Activated naive CD4-positive, alpha-beta T cell treated with anti-CD3 and anti-CD28 coated beads, Interleukin-2, amount 50 U/mL, for 72 hours (primary cell): ENCODE results near the gene PYGB. TPM values are rescaled to one million over a fixed set of nuclear protein-coding genes. Genes with fewer than 3 reads are reported as not detected.
"Not testable (repeated sequence)": the region's sequence is repeated elsewhere in the genome, so short reads cannot be mapped to it uniquely, and the experiment has no call there.

ENCODE experiments used
- ATAC-seq, 2 donors: fragments of 150-1000 bp; cut with Tn5 transposase; 2 replicates each; pipeline ENCODE4 v1.10.0; 2021; ENCODE audit warnings: mild to moderate bottlenecking in 2 of 2, moderate library complexity in 2 of 2
- DNase-seq, 2 donors: peaks; one replicate each; pipeline ENCODE4 v3.0.0; 2021 to 2022; ENCODE audit warnings: low spot score in 2 of 2
- H3K27ac Mint-ChIP-seq, 2 donors: one replicate each; pipeline ENCODE4 v1.8.0; 2022; ENCODE audit warnings: mild to moderate bottlenecking in 2 of 2, mixed read lengths in 2 of 2
- H3K36me3 Mint-ChIP-seq, 2 donors: one replicate each; pipeline ENCODE4 v1.8.0; 2022; ENCODE audit warnings: mixed read lengths in 2 of 2
- H3K9me3 Mint-ChIP-seq, 2 donors: one replicate each; pipeline ENCODE4 v1.8.0; 2022; ENCODE audit warnings: mixed read lengths in 2 of 2
- total RNA-seq, 2 donors: library from RNA; stranded (reverse); gene quantifications; one replicate each; pipeline ENCODE4 v1.2.3, GENCODE V29; 2022

PYGB gene
- total RNA-seq, 2 donors from 2014 or later, result 19.1 to 30.8 TPM

GRCh38 chr20:25303292-25304024 lies 55.6 kb downstream of the PYGB start:
- Mint-ChIP-seq H3K36me3 (no peaks in the 10 kb centered on the region), H3K9me3 (no peaks in the 10 kb centered on the region), H3K27ac (peak overlapping the region; percentile 71 to 72)
- DNase-seq (no peak), ATAC-seq (no peak)

GRCh38 chr20:25304025-25304549 lies 56.2 kb downstream of the PYGB start:
- ATAC-seq (no peak), DNase-seq (no peak)
- H3K27ac Mint-ChIP-seq, result peak overlapping the region; percentile 61 to 72
- no peaks in the 10 kb centered on the region for H3K36me3 Mint-ChIP-seq
- H3K9me3 Mint-ChIP-seq, result no peaks in the 10 kb centered on the region

DNA sequence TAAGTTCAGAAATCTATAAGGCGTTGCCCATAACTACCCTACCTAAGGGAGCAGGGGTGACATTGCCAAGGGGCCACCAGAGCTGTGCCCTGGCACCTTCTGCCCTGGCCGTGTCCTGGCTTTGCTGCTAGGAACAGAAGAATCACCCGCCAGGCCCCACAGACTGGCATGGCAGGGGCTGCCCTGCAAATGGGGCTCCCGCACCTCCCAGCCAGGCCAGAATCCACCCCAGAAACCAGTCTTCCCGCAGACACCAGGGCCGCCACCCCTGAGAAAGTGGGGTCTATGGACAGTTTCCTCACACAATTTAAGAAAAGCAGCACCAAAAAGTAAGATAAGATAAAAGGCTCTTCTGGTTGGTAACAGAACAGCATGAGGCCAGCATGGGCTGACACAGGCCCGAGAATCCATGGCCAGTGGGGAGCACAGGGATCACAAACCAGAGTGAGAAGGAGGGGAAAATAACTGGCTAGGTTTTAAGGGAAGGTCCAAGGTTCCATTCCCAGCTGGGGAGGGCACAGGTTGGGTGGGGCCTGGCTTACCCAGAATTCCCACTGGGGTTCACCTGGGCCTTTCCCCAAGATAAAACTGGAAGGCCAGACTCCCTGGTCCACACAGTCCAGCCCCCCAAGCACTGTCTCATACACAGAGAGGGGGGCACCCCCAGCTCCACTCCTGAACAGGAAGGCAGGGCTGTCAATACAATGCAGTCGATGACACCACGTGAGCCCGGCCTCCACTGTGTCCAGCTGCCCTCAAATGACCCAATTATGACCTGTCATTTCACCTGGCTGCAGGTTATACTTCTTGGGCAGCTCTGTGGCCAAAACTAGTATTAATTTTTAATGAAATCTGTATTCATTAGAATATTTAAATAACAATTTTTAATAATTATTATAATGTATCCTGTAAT lies 59.4 kb downstream of the PYGB start:
- no peaks in the 10 kb centered on the region for H3K9me3 Mint-ChIP-seq
- peak overlapping the region in 1 of 2 donors; percentile 77 for H3K27ac Mint-ChIP-seq
- no peaks in the 10 kb centered on the region for H3K36me3 Mint-ChIP-seq
- no peak for ATAC-seq
- DNase-seq, result no peak

GRCh38 chr20:25308083-25308491 lies 60.2 kb downstream of the PYGB start:
- Mint-ChIP-seq H3K27ac (peak overlapping the region; percentile 22 to 72), H3K9me3 (no peaks in the 10 kb centered on the region), H3K36me3 (no peaks in the 10 kb centered on the region)
- ATAC-seq (no peak), DNase-seq (no peak)

- H3K36me3 Mint-ChIP-seq, result no peaks in the 10 kb centered on the region
- ATAC-seq (peak in 1 of 2 donors; percentile 21), DNase-seq (no peak)
- peak overlapping the region; percentile 65 to 90 for H3K27ac Mint-ChIP-seq
- H3K9me3 Mint-ChIP-seq, result no peaks in the 10 kb centered on the region
Measured at GRCh38 chr20:25308671-25309394, 60.9 kb downstream of the PYGB start.

GRCh38 chr20:25309395-25310267 lies 61.7 kb downstream of the PYGB start:
- DNase-seq, result no peak
- H3K36me3 Mint-ChIP-seq, result no peaks in the 10 kb centered on the region
- H3K27ac Mint-ChIP-seq, result peak overlapping the region; percentile 90 to 95
- ATAC-seq, result peak in 1 of 2 donors; percentile 19
- H3K9me3 Mint-ChIP-seq, result no peaks in the 10 kb centered on the region

GRCh38 chr20:25310268-25310920 lies 62.5 kb downstream of the PYGB start:
- no peaks in the 10 kb centered on the region for H3K36me3 Mint-ChIP-seq
- H3K27ac Mint-ChIP-seq, result peak overlapping the region; percentile 90 to 95
- H3K9me3 Mint-ChIP-seq, result no peaks in the 10 kb centered on the region
- ATAC-seq, result peak; percentile 92 to 93
- peak in 1 of 2 donors; percentile 54 for DNase-seq

DNA sequence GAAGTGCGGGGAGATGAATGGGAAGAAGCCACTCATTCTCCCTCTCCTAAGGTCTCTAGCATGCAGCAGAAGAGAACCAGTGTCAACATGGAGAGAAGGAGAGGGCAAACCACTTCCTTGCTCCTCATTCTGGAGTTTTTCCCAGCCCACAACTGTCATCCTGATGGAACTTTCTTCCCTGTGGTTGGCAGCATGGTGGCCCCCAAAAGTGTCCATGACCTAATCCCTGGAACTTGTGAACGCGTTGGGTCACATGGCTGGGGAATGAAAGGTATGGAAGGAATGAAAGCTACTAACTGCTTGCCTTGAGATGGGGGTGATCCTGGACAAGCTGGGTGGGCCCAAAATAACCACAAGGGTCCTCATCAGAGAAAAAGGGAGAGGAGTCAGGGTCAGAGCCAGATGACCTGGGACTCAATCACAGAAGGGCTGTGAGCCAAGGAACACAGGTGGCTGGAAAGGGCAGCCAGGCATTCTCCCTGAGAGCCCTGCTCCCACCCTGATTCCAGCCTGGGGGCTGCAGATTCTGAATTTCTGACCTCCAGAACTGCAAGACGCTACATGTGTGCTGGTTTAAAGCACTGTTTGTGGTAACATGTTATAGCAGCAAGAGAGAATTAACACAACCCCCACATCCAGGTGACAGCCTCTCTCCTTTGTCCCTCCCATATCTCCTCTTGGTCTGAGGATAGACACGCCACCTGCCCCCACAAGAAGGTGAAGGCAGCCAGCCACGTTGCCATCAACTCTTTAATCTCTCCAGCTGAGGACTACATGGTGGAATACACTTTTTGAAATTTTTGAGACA lies 63.2 kb downstream of the PYGB start:
- ATAC-seq (no peak), DNase-seq (peak in 1 of 2 donors; percentile 55)
- Mint-ChIP-seq H3K9me3 (no peaks in the 10 kb centered on the region), H3K27ac (peak overlapping the region; percentile 90 to 95), H3K36me3 (no peaks in the 10 kb centered on the region)

- H3K27ac Mint-ChIP-seq, result peak overlapping the region in 1 of 2 donors; percentile 57
- ATAC-seq, H3K9me3 Mint-ChIP-seq, H3K36me3 Mint-ChIP-seq: not testable (repeated sequence)
- DNase-seq, result peak in 1 of 2 donors; percentile 52
Measured at GRCh38 chr20:25312716-25313115, 64.8 kb downstream of the PYGB start.

- Mint-ChIP-seq H3K36me3 (no peaks in the 10 kb centered on the region), H3K9me3 (no peaks in the 10 kb centered on the region), H3K27ac (no peak overlapping the region)
- no peak for DNase-seq
- ATAC-seq, result no peak
Measured at GRCh38 chr20:25313593-25313992, 65.7 kb downstream of the PYGB start.

GRCh38 chr20:25314497-25315417 lies 66.9 kb downstream of the PYGB start:
- Mint-ChIP-seq H3K9me3 (no peaks in the 10 kb centered on the region), H3K36me3 (no peaks in the 10 kb centered on the region), H3K27ac (peak overlapping the region; percentile 48 to 69)
- ATAC-seq, result no peak
- no peak for DNase-seq

GRCh38 chr20:25315418-25316210 lies 67.7 kb downstream of the PYGB start:
- peak overlapping the region; percentile 48 to 77 for H3K27ac Mint-ChIP-seq
- ATAC-seq, result no peak

More at GRCh38 chr20:25315418-25316210, 67.7 kb downstream of the PYGB start:
- DNase-seq, result no peak
- H3K9me3 Mint-ChIP-seq, result no peaks in the 10 kb centered on the region
- no peaks in the 10 kb centered on the region for H3K36me3 Mint-ChIP-seq
